ENCODE data around the gene CDK11A.
"Not testable (repeated sequence)": the region's sequence is repeated elsewhere in the genome, so short reads cannot be mapped to it uniquely, and the experiment has no call there.

Gene CDK11A

DNA sequence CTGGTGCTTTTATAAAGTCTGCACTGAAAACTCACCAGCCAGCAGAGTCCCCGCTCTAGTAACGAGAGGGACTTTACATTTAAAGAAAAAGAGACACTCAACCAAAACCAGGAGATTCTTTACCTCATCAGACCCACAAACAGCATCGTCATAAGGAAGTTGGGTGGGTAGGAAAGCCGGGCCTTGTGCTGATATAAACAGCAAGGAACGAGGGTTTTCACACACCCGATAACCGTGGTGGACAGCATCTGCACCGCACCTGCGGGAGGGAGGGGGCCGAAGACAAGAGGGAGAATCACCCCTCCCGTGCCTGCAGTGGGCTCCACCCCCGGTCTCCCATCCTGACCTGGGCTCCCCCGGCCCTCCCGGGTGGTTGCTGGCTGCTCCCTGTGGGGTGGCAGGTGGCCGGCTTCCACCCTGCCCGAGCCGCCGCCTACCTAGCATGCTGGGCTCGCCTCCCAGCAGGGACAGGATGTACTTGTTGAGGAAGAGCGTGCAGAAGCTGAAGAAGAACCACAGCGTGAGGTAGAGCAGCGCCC is 14.7 kb upstream of the CDK11A start:
- DNase-seq (ENCODE audit: extremely low spot score); CTCF ChIA-PET; POLR2A ChIA-PET: not testable (repeated sequence)

DNA sequence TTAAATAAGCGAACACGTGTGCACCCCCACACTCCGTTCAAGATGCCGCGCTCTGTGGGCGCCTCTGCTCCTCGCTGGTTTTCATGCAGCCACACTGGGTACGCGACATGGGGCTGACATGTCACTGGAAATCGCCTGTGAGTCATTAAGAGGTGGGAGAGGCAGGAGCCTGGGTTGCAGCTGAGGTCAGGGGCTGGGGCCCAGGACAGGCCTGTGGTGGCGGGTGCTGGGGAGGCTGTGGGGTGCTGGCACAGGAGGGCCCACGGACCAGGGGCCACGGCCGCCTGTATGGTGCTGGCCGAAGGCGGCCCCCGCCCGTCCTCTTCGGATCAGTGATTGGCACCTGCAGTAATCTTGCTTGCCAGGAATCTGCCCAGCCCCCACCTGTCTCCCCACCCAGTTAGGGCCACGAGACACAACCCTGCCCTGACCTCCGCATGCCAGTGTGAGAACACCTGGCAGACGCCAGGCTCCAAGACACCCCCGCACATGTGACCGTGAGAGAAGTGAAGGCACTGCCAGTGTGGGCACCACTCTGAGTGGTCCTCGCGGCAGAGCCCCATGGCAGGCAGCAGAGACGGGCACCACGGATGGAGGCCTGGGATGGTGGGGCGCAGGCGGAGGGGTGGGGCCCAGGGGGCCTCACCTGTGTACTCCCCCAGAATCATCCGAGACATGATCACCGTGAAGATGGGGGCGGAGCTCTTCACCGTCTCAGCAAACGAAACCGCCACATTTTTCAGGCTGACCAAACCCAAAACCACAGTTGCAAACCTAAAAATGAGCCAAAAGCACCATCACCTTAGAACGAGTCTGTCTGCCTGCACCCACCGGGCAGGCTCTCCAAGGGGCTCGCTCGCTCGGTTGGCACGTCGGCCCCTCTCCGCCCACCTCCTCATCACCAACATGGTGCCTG is 13.8 kb upstream of the CDK11A start:
- DNase-seq (ENCODE audit: extremely low spot score); CTCF ChIA-PET; POLR2A ChIA-PET: not testable (repeated sequence)

DNA sequence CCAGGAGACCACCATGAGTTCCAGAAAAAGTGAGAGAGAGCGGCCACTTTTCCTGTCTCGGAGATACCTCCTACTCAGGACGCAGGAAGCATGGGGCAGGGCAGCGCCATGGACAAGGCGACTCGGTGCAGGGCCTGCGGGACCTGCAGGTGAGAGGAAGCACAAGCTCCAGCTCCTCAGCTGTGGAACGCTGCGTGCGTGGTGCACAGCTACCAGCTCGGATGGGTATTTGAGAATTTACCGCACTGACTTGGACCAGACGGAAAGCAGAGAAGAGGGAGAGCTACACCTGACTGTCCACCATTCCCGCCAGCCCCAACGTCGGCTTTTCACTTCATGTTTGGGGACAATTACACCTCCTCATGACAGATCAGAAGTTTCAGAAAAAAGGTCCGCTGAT is 8.2 kb upstream of the CDK11A start:
- CTCF ChIA-PET, result no interaction called here
- DNase-seq (ENCODE audit: extremely low spot score), result no peak
- TF ChIP-seq, protein P1, sequence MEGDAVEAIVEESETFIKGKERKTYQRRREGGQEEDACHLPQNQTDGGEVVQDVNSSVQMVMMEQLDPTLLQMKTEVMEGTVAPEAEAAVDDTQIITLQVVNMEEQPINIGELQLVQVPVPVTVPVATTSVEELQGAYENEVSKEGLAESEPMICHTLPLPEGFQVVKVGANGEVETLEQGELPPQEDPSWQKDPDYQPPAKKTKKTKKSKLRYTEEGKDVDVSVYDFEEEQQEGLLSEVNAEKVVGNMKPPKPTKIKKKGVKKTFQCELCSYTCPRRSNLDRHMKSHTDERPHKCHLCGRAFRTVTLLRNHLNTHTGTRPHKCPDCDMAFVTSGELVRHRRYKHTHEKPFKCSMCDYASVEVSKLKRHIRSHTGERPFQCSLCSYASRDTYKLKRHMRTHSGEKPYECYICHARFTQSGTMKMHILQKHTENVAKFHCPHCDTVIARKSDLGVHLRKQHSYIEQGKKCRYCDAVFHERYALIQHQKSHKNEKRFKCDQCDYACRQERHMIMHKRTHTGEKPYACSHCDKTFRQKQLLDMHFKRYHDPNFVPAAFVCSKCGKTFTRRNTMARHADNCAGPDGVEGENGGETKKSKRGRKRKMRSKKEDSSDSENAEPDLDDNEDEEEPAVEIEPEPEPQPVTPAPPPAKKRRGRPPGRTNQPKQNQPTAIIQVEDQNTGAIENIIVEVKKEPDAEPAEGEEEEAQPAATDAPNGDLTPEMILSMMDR (IDR thresholded peaks at IDR 0.05; ENCODE audit: control extremely low read depth, extremely low read depth, low read depth, missing control alignments), result no peak
- POLR2A ChIA-PET, result no interaction called here

DNA sequence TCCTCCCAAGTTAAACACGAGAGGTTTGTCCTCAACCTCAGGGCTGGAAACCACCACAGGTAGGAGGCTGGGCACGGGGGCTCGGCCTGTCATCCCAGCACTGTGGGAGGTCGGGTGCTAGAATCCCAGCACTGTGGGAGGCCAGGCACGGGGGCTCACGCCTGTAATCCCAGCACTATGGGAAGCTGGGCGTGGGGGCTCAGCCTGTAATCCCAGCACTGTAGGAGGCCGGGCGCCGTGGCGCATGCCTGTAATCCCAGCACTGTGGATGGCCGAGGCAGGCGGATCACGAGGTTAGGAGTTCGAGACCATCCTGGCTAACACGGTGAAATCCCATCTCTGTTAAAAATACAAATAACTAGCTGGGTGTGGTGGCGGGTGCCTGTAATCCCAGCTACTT is 6.7 kb upstream of the CDK11A start:
- ChIA-PET POLR2A (no interaction called here), CTCF (no interaction called here)
- DNase-seq (ENCODE audit: extremely low spot score), result no peak
- TF ChIP-seq, protein P1 (IDR thresholded peaks at IDR 0.05; ENCODE audit: control extremely low read depth, extremely low read depth, low read depth, missing control alignments), result no peak

DNA sequence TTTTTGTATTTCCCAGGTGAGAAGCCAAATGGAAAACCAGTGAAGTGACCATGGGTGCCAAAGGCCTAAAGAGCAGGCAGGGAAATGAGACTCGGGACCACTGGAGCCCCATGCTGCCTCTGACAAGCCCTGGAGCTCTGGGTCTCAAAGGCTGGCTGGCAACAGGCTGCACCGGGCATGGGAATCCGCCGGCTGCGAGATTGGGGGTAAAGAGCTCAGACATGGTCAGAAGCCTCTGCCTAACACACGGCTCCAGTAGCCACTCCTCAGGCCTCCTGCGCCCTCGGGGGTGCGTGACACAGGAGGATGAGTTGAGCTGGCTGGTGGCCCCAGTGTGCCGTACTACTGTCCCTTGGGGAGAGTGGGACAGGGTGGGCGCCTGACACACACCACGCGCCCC is 6.1 kb upstream of the CDK11A start:
- DNase-seq (ENCODE audit: extremely low spot score); CTCF ChIA-PET; POLR2A ChIA-PET: not testable (repeated sequence)

DNA sequence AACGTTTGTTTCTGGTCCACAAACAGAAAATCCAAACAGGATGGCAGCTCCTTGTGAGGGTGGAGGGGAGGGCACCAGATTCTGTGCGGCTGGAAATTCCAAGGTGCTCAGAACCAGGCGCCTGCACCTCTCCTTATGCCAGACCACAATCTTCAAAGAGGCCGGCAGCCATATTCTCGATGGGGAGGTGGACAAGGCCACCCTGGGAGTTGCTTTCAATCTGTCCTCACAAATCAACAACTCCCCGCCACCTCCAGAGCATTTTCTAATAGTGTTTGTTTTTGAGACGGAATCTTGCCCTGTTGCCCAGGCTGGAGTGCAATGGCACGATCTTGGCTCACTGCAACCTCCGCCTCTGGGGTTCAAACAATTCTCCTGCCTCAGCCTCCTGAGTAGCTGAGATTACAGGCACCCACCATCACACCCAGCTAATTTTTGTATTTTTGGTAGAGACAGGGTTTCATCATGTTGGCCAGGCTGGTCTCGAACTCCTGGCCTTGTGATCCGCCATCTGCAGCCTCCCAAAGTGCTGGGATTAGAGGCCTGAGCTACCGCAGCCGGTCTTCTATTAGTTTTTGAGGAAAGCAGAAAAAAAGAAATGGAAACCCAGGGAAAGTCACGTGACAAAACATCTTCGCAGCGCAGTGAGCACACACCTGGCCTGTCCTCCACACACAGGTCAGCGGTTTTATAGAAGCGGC is 5.1 kb upstream of the CDK11A start:
- CTCF ChIA-PET; POLR2A ChIA-PET; DNase-seq (ENCODE audit: extremely low spot score): not testable (repeated sequence)

DNA sequence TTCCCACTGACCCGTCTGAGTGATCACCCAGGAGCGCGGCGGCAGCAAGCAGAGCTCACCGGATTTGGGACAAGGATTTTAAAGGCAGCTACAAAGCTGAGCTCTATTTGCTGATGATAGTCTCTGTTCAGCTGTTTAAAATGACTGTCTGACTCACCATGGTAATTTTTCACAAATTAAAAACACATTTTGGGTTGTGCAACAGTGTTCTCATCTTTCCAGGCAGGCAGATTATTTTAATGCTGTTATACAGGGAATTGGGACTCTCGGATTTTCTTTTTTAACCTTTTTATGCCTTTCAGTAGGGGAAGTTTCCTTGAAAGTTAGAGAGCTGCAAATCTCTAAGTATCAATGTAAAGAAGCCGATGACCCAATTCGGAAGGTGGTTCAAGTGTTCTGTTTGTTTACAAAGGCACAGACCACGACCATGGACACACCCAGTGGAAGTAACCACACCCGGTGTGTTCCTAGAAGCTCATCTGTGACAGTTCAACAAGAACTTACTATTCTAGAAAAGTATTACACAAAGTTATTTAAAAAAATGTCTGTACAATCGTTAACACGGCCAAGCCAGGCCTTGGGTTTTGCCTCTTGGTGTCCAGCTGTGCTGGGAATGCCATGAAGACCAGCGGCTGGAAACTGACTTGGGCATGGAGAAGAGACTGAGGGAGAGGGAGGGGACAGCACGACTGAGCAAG is 4.3 kb upstream of the CDK11A start:
- CTCF ChIA-PET; POLR2A ChIA-PET; DNase-seq (ENCODE audit: extremely low spot score): not testable (repeated sequence)

DNA sequence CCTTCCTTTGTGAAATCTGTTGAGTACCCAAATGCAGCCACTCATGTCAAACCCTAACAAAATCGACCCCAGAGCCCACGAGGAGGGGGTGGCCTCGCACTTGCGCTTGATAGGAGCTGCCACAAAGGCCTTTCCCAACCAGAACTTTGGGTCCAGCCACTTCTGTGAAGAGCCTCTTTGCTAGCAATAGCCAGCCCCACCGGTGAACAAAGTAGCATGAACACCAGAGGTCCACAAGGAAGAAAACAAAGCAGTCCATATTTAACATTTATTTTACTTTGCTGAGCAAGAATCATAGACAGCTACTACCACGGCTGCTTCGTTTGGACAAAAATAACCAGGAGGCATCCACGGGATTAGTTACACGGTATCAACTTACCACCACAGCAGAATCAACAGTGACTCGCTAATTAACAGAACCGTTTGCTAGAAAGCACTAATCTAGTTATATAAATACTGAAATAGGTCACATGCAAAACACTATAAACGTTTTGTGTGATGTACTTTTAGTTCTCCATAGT is 3.0 kb upstream of the CDK11A start:
- POLR2A ChIA-PET; DNase-seq (ENCODE audit: extremely low spot score); CTCF ChIA-PET: not testable (repeated sequence)

DNA sequence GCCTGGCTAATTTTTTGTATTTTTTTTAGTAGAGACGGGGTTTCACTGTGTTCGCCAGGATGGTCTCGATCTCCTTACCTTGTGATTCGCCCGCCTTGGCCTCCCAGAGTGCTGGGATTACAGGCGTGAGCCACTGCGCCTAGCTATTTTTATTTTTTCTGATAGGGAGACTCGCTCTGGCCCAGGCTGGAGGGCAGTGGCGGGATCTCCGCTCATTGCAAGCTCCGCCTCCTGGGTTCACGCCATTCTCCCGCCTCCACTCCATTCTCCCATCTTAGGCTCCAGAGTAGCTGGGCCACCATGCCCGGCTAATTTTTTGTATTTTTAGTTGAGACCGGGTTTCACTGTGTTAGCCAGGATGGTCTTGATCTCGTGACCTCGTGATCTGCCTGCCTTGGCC is 1.9 kb upstream of the CDK11A start:
- CTCF ChIA-PET; DNase-seq (ENCODE audit: extremely low spot score); POLR2A ChIA-PET: not testable (repeated sequence)

DNA sequence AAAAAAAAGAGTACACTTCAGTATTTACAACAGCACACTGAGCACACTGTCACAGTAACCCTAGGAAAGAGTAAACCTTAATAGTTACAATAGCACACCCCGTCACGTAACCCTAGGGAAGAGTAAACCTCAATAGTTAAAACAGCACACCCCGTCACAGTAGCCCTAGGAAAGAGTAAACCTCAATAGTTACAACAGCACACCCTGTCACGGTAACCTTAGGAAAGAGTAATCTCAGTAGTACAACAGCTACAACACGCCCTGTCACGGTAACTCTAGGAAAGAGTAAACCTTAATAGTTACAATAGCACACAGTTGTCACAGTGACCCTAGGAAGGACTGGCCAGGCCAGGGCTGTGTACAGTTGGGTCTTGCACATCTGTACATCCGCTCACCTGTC is 3.0 kb downstream of the CDK11A start:
- no peak for DNase-seq (ENCODE audit: extremely low spot score)
- TF ChIP-seq, protein P1 (IDR thresholded peaks at IDR 0.05; ENCODE audit: control extremely low read depth, extremely low read depth, low read depth, missing control alignments), result no peak
- POLR2A ChIA-PET, result no interaction called here
- CTCF ChIA-PET, result no interaction called here

DNA sequence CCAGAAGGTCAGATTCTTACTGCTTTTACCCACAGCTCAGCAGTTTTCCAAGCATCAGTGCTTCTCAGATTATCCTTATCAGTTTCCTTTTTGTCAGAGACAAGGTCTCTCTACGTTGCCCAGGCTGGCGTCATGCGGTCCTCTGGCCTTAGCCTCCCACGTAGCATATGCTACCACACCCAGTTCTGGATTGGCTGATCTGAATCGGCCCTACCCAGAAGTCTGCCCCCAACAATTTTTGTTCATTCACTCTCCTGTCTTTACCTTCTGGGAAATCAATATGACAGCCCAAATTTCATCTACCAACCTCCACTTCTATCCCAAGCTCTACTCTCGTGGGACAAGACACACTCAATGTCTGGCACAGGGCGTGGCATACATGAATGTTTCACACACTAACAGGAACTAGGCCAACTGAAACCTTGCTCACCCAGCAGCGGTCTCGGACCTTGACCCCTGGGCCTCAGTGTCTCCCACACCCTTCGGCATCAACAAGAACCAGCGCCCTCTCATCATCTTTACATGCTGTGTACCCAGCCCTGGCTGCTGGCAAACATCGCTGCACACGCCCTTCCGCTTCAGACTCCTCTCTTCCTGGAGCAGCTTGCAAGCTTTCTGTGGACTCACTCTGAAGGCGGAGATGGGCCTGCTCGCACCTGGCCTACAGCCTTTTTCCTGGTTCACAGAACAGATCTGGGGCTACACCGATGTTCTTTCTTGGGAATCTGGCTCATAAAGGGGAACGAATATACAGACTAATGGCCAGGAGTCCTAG is 8.9 kb downstream of the CDK11A start:
- POLR2A ChIA-PET, result interaction anchor here (0.6 kb wide), 1 partner anchor 811 kb away, joined by 4 read pairs; no protein-coding TSS in a partner anchor
- CTCF ChIA-PET; DNase-seq (ENCODE audit: extremely low spot score): not testable (repeated sequence)

DNA sequence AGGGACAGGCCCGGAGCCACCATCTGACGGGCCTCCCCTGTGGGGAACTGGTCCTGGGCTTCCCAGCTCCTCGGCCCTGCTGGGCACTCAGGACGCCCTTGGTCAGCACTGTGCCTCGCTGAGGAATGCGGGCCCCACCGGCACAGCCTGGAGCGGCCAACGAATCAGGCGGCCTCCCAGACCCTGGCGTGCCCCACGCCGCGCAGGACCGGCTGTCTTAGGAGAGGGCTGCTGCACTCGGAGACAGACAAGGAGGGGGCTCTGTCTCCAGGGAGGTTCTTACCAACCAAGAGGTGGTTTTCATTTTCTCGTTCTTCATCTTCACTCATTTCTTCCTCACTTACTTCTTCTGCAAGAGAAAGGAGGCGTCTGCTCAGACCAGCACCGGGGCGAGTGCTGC is 16.3 kb downstream of the CDK11A start:
- DNase-seq (ENCODE audit: extremely low spot score); CTCF ChIA-PET; POLR2A ChIA-PET: not testable (repeated sequence)

DNA sequence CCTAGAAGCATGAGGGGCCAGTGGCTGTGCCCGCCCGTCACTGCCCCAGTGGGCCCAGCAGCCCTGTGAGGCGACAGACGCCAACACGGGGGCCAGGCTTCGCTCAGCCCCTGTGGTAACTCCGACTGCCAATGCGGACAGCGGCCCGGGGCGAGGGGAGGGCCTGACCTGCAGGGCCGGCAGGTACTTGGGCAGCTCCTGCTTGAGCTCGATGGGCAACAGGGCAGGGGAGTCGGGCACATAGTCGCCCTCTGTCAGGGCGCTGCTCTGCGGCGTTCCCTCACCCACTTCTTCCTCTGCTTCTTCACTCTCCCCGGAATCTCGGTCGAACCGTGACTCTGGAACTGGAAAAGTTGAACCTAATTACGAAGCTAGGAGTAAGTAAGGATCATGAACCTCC is 16.9 kb downstream of the CDK11A start:
- POLR2A ChIA-PET; CTCF ChIA-PET; DNase-seq (ENCODE audit: extremely low spot score): not testable (repeated sequence)
